ENCODE data around the gene ADTRP.

DNA sequence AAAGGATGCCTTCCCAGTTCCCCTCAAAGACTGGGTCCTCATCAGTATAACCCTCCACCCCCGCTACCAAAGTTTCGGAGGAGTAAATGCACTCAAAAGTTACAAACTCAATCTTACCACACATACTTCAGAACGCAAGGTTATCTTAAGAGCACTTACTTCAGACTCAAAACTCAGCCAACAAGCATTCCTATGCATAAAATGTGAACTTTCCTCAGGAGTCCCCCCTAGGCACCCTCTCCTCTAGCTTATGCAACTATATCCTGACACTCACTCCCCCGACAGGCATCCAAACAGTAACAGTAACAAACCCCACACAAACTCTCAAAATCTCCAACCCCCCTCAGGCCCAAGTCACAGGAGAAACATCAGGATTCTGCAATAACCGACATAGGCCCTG, 11.1 kb upstream of the ADTRP start:
- TF ChIP-seq POLR2A (IDR thresholded peaks at IDR 0.05), result no peak
- no peak for TF ChIP-seq CTCF (IDR thresholded peaks at IDR 0.05)

Data from lower leg skin (tissue), 3 donors.